CD8-positive, alpha-beta memory T cell (primary cell): ENCODE data around the gene CFAP97. TPM values are rescaled to one million over a fixed set of nuclear protein-coding genes. Genes with fewer than 3 reads are reported as not detected.
"Not testable (repeated sequence)": the region's sequence is repeated elsewhere in the genome, so short reads cannot be mapped to it uniquely, and the experiment has no call there.

Experiments
- CTCF ChIA-PET: fragments of 350-600 bp; sonication (Branson Sonifier 250); formaldehyde crosslinking; loops from one replicate; lab custom pipeline; 2021; ENCODE audit warnings: antibody characterized with exemption; lab: Charles Lee
- POLR2A ChIA-PET: fragments of 350-600 bp; sonication (Branson Sonifier 250); formaldehyde crosslinking; loops from one replicate; lab custom pipeline; 2021; ENCODE audit warnings: antibody characterized with exemption; lab: Charles Lee
- DNase-seq, 5 donors: peaks; one replicate each; pipeline versions ENCODE4 v3.0.0 to v3.0.0-alpha.2; 2020 to 2022; ENCODE audit warnings: mixed read lengths in 1 of 5
- H3K27ac ChIP-seq: one replicate; pipeline ENCODE4 v1.7.0; 2013; ENCODE audit warnings: low read depth, mild to moderate bottlenecking, low read length, moderate library complexity
- H3K27me3 ChIP-seq: 2 replicates; pipeline ENCODE4 v1.7.0; 2013; ENCODE audit warnings: low read length, mild to moderate bottlenecking; ENCODE audit not compliant: insufficient read depth, poor library complexity, severe bottlenecking
- H3K36me3 ChIP-seq: 2 replicates; pipeline ENCODE4 v1.7.0; 2013; ENCODE audit warnings: mild to moderate bottlenecking, low read length, moderate library complexity; ENCODE audit not compliant: insufficient read depth
- H3K4me1 ChIP-seq: 2 replicates; pipeline ENCODE4 v1.7.0; 2013; ENCODE audit warnings: mild to moderate bottlenecking, low read length, moderate library complexity; ENCODE audit not compliant: insufficient read depth
- H3K4me3 ChIP-seq: 2 replicates; pipeline ENCODE4 v1.7.0; 2013; ENCODE audit warnings: mild to moderate bottlenecking, low read length
- H3K9me3 ChIP-seq: 2 replicates; pipeline ENCODE4 v1.7.0; 2013; ENCODE audit warnings: mild to moderate bottlenecking, low read length
- H3K27ac Mint-ChIP-seq, 8 donors: one replicate each; pipeline ENCODE4 v1.8.0; 2020 to 2021; ENCODE audit warnings: mixed read lengths in 8 of 8, mild to moderate bottlenecking in 6 of 8, inconsistent platforms in 3 of 8, moderate library complexity in 3 of 8
- H3K27me3 Mint-ChIP-seq, 2 donors: one replicate each; pipeline ENCODE4 v1.8.0; 2020 to 2021; ENCODE audit warnings: mixed read lengths in 2 of 2, mild to moderate bottlenecking in 1 of 2, moderate library complexity in 1 of 2
- H3K36me3 Mint-ChIP-seq, 3 donors: one replicate each; pipeline ENCODE4 v1.8.0; 2020 to 2021; ENCODE audit warnings: mixed read lengths in 3 of 3, inconsistent platforms in 1 of 3, mild to moderate bottlenecking in 1 of 3
- H3K4me1 Mint-ChIP-seq, 3 donors: one replicate each; pipeline ENCODE4 v1.8.0; 2020 to 2021; ENCODE audit warnings: mixed read lengths in 3 of 3, inconsistent platforms in 1 of 3, mild to moderate bottlenecking in 1 of 3
- H3K4me3 Mint-ChIP-seq, 7 donors: one replicate each; pipeline ENCODE4 v1.8.0; 2020 to 2021; ENCODE audit warnings: mixed read lengths in 7 of 7, mild to moderate bottlenecking in 6 of 7, moderate library complexity in 4 of 7, inconsistent platforms in 2 of 7
- H3K9me3 Mint-ChIP-seq, 5 donors: one replicate each; pipeline ENCODE4 v1.8.0; 2020 to 2022; ENCODE audit warnings: mixed read lengths in 5 of 5, mild to moderate bottlenecking in 3 of 5, moderate library complexity in 2 of 5, inconsistent platforms in 1 of 5
- polyA plus RNA-seq: library from polyadenylated mRNA; unstranded; fragments of 300-500 nt; fragmentation: Illumina TruSeq; gene quantifications from one replicate; pipeline ENCODE4 v1.2.3, GENCODE V29; 2021
- total RNA-seq, 2 experiments: library from RNA; stranded (reverse); gene quantifications; one replicate each; pipeline ENCODE4 v1.2.3, GENCODE V29; 2021

CFAP97 gene
- total and polyA plus RNA-seq, 3 experiments from 2014 or later = 49.9 to 107 (median 50.1) TPM

DNA sequence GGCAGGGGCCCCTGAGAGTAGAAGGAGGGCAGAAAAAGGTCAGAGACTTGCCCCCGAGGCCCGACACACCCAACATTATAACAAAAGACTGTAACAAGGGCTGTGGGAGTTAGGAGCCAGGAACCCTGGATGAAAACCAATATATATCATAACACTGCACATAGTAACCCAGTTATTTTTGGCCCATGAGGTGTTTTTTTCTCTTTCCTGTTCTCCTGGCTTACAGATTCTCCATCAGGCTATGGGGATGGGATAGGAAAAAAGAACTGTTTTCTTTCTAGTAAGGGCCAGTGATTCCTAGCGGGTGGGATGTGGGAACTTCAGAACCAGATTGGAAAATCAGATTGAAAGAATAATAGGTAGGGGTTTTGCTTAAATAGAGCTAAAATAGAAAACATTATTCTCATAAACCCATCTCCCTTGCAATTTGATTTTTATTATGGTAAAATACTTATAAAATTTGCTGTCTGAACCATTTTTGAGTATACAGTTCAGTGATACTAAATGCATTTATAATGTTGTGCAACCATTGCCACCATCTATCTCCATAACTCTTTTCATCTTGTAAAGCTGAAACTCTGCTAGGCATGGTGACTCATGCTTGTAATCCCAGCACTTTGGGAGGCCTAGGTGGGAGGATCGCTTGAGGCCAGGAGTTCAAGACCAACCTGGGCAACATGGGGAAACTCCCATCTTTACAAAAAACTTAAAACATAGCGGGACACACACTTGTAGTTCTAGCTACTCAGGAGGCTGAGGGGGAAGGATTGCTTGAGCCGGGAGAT, 39.1 kb upstream of the CFAP97 start:
- no peak overlapping the region for H3K27ac ChIP-seq
- no peaks in the 10 kb centered on the region for H3K36me3 ChIP-seq
- H3K36me3 Mint-ChIP-seq = peaks cover 0 to 4% (median 2%) of the 10 kb centered on the region in 3 donors
- H3K27me3 Mint-ChIP-seq = no peaks in the 10 kb centered on the region
- CTCF ChIA-PET = no interaction called here
- H3K27ac Mint-ChIP-seq = peak overlapping the region in 1 of 8 donors; percentile 44
- no peaks in the 10 kb centered on the region for H3K9me3 Mint-ChIP-seq
- H3K27me3 ChIP-seq = no peaks in the 10 kb centered on the region
- H3K4me3 Mint-ChIP-seq = no peak overlapping the region
- H3K4me1 ChIP-seq = no peaks in the 10 kb centered on the region
- peaks cover 5 to 11% (median 6%) of the 10 kb centered on the region in 3 donors for H3K4me1 Mint-ChIP-seq
- POLR2A ChIA-PET = no interaction called here
- H3K4me3 ChIP-seq = no peak overlapping the region
- no peaks in the 10 kb centered on the region for H3K9me3 ChIP-seq
- no peak for DNase-seq

DNA sequence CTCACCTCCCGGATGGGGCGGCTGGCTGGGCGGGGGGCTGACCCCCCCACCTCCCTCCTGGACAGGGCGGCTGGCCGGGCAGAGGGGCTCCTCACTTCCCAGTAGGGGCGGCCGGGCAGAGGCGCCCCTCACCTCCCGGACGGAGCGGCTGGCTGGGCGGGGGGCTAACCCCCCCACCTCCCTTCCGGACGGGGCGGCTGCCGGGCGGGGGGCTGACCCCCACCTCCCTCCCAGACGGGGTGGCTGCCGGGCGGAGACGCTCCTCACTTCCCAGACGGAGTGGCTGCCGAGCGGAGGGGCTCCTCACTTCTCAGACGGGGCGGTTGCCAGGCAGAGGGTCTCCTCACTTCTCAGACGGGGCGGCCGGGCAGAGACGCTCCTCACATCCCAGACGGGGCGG, 36.7 kb upstream of the CFAP97 start:
- H3K36me3 ChIP-seq, H3K27me3 Mint-ChIP-seq, CTCF ChIA-PET, H3K27ac Mint-ChIP-seq, DNase-seq, H3K4me3 Mint-ChIP-seq, H3K27me3 ChIP-seq, H3K4me1 ChIP-seq, H3K27ac ChIP-seq, H3K9me3 Mint-ChIP-seq, POLR2A ChIA-PET, H3K4me3 ChIP-seq, H3K36me3 Mint-ChIP-seq, H3K9me3 ChIP-seq: not testable (repeated sequence)
- peaks cover 5 to 20% (median 14%) of the 10 kb centered on the region in 3 donors for H3K4me1 Mint-ChIP-seq

DNA sequence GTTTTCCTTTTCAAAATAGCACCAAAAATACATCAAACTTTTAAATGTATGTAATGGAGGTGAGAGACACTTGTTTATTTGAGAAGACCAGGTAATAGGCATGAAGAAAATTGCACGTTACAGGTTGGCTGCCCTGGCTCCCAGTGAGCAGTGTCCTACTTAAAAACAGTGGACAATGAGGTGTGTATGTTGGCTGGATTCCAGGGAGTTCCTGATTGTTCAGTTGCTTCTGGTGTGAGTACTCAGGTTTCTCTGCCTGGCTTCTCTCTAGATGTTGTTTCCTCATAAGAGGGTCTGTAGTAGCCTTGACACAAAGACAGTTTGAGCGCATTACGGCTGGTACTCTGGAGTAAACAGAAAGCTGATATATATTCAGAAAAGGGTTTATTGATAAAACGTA, 35.0 kb upstream of the CFAP97 start:
- H3K4me1 Mint-ChIP-seq = peaks cover 5 to 28% (median 21%) of the 10 kb centered on the region in 3 donors
- CTCF ChIA-PET = no interaction called here
- no peak overlapping the region for H3K27ac Mint-ChIP-seq
- DNase-seq = no peak
- Histone ChIP-seq H3K4me3 (no peak overlapping the region), H3K4me1 (no peaks in the 10 kb centered on the region), H3K36me3 (no peaks in the 10 kb centered on the region), H3K27ac (no peak overlapping the region), H3K27me3 (no peaks in the 10 kb centered on the region), H3K9me3 (no peaks in the 10 kb centered on the region)
- no peak overlapping the region for H3K4me3 Mint-ChIP-seq
- H3K27me3 Mint-ChIP-seq = no peaks in the 10 kb centered on the region
- POLR2A ChIA-PET = no interaction called here
- peaks cover 0 to 4% (median 0%) of the 10 kb centered on the region in 3 donors for H3K36me3 Mint-ChIP-seq
- H3K9me3 Mint-ChIP-seq = no peaks in the 10 kb centered on the region

DNA sequence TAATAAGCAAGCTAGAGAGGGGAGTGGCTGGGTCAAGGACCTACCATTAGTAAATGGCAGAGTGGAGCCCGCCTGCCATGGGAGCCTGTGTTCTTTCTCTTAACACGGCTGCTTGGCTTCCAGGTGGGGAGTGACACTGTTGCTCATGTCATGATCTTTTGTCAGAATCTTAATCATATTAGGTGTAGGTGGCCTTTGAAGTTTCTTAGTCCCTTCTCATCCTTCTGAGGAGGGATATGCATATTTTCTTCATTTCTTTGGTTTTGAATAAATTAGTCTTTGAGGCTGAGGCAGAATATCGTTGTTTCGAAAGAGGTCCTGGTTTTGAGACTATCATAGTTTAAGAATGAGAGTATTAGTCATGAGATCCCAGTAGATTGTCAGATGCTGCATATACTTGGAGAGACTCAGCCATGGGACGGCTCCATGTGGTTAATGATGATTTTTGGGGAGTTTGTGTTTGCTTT, 34.4 kb upstream of the CFAP97 start:
- H3K27me3 ChIP-seq = no peaks in the 10 kb centered on the region
- no peaks in the 10 kb centered on the region for H3K4me1 ChIP-seq
- H3K27ac ChIP-seq = no peak overlapping the region
- no peaks in the 10 kb centered on the region for H3K36me3 ChIP-seq
- Mint-ChIP-seq H3K9me3 (no peaks in the 10 kb centered on the region), H3K36me3 (peaks cover 0 to 4% (median 0%) of the 10 kb centered on the region in 3 donors), H3K4me3 (peak overlapping the region in 1 of 7 donors; percentile 36), H3K27me3 (no peaks in the 10 kb centered on the region), H3K4me1 (peaks cover 4 to 32% (median 21%) of the 10 kb centered on the region in 3 donors), H3K27ac (no peak overlapping the region)
- H3K4me3 ChIP-seq = no peak overlapping the region
- no peaks in the 10 kb centered on the region for H3K9me3 ChIP-seq
- no peak for DNase-seq
- ChIA-PET CTCF (no interaction called here), POLR2A (no interaction called here)

DNA sequence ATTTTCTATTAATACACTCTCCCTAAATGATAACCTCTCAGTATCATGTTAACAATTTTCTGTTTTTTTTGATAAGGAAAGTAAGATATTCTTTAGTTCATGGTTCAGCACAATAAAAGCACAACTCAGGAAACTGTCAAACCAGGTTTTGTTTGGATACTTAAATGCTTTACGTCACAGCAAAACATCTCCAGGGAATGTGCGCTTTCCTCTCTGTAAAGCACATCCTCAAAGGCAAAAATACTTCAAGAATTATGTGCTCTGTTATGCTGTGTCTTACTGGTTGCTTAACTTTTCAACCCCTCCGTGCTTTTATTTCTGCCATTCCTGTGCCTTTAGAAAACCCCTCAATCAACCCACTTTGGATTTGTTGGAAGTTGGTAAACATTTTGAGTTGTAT, 33.4 kb upstream of the CFAP97 start:
- no peaks in the 10 kb centered on the region for H3K9me3 Mint-ChIP-seq
- Histone ChIP-seq H3K4me1 (no peaks in the 10 kb centered on the region), H3K27me3 (no peaks in the 10 kb centered on the region), H3K9me3 (no peaks in the 10 kb centered on the region), H3K4me3 (no peak overlapping the region), H3K27ac (no peak overlapping the region), H3K36me3 (no peaks in the 10 kb centered on the region)
- no peak for DNase-seq
- peaks cover 5 to 39% (median 23%) of the 10 kb centered on the region in 3 donors for H3K4me1 Mint-ChIP-seq
- no peak overlapping the region for H3K27ac Mint-ChIP-seq
- H3K36me3 Mint-ChIP-seq = peaks cover 0 to 4% (median 0%) of the 10 kb centered on the region in 3 donors
- H3K4me3 Mint-ChIP-seq = peak overlapping the region in 1 of 7 donors; percentile 32
- H3K27me3 Mint-ChIP-seq = no peaks in the 10 kb centered on the region
- ChIA-PET CTCF (no interaction called here), POLR2A (no interaction called here)

DNA sequence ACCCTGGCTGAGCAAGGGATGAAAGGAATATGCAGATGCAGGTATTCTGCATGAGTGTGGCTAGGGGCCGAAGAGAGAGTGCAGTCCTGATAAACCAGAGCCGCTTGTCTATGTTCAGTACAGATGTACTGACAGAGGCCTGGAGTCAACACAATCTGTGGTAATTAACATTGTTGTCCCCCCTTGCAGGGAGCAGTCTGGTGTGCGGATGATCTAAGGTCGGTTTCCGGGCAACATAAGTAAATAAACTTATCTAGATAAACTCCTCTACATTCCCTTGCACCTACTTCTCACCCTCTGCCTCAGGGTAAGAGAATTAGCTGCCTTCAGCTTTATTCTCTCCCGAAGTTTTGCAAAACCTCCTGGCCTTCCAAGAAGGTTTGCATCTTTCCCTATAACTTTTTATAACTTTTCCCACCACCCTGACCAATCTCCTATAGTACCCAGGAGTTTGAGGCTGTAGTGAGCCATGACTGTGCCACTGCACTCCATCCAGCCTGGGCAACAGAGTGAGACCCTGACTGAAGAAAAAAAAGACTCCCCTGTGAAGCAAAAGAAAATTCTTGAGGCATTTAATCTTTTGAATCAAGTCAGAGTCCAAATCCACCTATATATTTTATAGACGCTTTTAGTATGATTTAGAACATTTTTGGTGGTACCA, 32.2 kb upstream of the CFAP97 start:
- CTCF ChIA-PET = no interaction called here
- Mint-ChIP-seq H3K27me3 (no peaks in the 10 kb centered on the region), H3K27ac (peak overlapping the region in 1 of 8 donors; percentile 5), H3K36me3 (peaks cover 0 to 4% (median 0%) of the 10 kb centered on the region in 3 donors), H3K4me3 (no peak overlapping the region), H3K4me1 (peaks cover 8 to 45% (median 25%) of the 10 kb centered on the region in 3 donors), H3K9me3 (no peaks in the 10 kb centered on the region)
- Histone ChIP-seq H3K4me3 (no peak overlapping the region), H3K9me3 (no peaks in the 10 kb centered on the region), H3K4me1 (no peaks in the 10 kb centered on the region), H3K36me3 (no peaks in the 10 kb centered on the region), H3K27ac (no peak overlapping the region), H3K27me3 (no peaks in the 10 kb centered on the region)
- DNase-seq = no peak
- POLR2A ChIA-PET = no interaction called here

DNA sequence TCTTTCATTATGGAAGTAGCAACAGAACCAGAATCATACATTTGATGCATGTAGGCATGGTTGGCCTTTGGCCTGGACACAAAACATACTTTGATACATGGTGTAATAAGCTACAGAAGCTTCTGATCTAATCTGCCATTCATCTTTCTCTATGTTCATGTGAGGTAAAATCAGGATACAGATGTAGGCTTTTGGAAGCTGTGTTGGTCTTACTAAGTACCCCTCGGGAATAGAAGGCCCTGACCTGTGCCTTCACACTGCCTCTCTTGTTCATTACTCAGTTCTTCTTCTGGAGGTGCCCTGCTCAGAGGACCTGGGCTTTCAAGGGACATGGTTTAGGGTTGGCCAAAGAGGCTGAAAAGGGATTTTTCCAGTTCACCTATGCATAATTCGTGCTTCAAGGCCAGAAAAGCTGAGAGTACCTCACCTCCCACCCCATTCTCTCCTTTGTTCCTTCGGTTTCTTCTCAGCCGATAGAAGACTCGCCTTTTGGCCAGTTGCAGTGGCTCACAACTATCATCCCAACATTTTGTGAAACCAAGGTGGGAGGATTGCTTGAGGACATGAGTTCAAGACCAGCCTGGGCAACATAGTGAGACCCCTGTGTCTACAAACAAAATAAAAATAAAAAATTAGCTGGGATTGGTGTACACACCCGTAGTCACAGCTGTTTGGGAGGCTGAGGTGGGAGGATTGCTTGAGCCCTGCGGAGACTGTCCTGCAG, 31.5 kb upstream of the CFAP97 start:
- POLR2A ChIA-PET = no interaction called here
- H3K4me1 ChIP-seq = no peaks in the 10 kb centered on the region
- no peaks in the 10 kb centered on the region for H3K27me3 ChIP-seq
- H3K27ac Mint-ChIP-seq = peak overlapping the region in 1 of 8 donors; percentile 2
- no peak overlapping the region for H3K27ac ChIP-seq
- H3K9me3 Mint-ChIP-seq = no peaks in the 10 kb centered on the region
- CTCF ChIA-PET = no interaction called here
- DNase-seq = no peak
- H3K36me3 ChIP-seq = no peaks in the 10 kb centered on the region
- H3K9me3 ChIP-seq = no peaks in the 10 kb centered on the region
- peaks cover 8 to 45% (median 25%) of the 10 kb centered on the region in 3 donors for H3K4me1 Mint-ChIP-seq
- H3K27me3 Mint-ChIP-seq = no peaks in the 10 kb centered on the region
- no peak overlapping the region for H3K4me3 Mint-ChIP-seq
- no peak overlapping the region for H3K4me3 ChIP-seq
- H3K36me3 Mint-ChIP-seq = peaks cover 0 to 4% (median 0%) of the 10 kb centered on the region in 3 donors
